GM19025 (cell line): ENCODE measurements around the gene IFIT2.
A peak's percentile ranks its signal among the peaks of the same experiment; 100 is the strongest.
"Not testable (repeated sequence)": the region's sequence is repeated elsewhere in the genome, so short reads cannot be mapped to it uniquely, and the experiment has no call there.

ENCODE experiments used
- ATAC-seq: cut with Tn5 transposase; IDR thresholded peaks from one replicate; pipeline ENCODE4 v1.9.1; 2021; ENCODE audit warnings: mild to moderate bottlenecking, low read depth, moderate library complexity; ENCODE audit not compliant: unreplicated experiment

The IFIT2 gene, protein sequence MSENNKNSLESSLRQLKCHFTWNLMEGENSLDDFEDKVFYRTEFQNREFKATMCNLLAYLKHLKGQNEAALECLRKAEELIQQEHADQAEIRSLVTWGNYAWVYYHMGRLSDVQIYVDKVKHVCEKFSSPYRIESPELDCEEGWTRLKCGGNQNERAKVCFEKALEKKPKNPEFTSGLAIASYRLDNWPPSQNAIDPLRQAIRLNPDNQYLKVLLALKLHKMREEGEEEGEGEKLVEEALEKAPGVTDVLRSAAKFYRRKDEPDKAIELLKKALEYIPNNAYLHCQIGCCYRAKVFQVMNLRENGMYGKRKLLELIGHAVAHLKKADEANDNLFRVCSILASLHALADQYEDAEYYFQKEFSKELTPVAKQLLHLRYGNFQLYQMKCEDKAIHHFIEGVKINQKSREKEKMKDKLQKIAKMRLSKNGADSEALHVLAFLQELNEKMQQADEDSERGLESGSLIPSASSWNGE

GRCh38 chr10:89301721-89302445 lies at the start of gene IFIT2:
Gene IFIT2 (plus strand): TSS chr10:89302046. CDS start chr10:89302124, 78 bp downstream.
- ATAC-seq, result peak; percentile 58

GRCh38 chr10:89252225-89252585 lies 49.6 kb upstream of the IFIT2 start:
- ATAC-seq, result no peak

GRCh38 chr10:89255091-89255579 lies 46.7 kb upstream of the IFIT2 start:
- not testable (repeated sequence) for ATAC-seq

- ATAC-seq, result no peak
These were observed 46.1 kb upstream of the IFIT2 start for GRCh38 chr10:89255793-89256192.

GRCh38 chr10:89256340-89256739 lies 45.5 kb upstream of the IFIT2 start:
- ATAC-seq, result no peak

GRCh38 chr10:89256962-89257361 lies 44.9 kb upstream of the IFIT2 start:
- no peak for ATAC-seq

GRCh38 chr10:89257581-89257980 lies 44.3 kb upstream of the IFIT2 start:
- no peak for ATAC-seq

DNA sequence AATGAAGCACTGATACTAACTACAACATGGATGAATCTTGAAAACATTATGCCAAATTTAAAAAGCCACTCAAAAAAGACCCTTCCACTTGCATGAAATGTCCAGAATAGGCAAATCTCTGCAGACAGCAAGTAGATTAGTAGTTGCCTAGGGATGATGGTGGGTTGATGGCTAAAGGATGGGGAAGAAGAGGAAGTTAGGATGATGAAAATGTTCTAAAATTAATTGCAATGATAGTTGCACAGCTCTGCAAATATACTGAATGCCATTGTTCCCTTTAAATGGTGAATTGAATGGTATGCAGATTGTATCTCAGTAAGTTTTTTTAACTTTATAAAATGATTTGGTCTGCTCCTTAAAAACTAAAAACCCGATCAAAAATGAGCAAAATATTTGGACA lies 43.0 kb upstream of the IFIT2 start:
- ATAC-seq, result no peak

GRCh38 chr10:89262086-89263051 lies 39.5 kb upstream of the IFIT2 start:
- no peak for ATAC-seq

DNA sequence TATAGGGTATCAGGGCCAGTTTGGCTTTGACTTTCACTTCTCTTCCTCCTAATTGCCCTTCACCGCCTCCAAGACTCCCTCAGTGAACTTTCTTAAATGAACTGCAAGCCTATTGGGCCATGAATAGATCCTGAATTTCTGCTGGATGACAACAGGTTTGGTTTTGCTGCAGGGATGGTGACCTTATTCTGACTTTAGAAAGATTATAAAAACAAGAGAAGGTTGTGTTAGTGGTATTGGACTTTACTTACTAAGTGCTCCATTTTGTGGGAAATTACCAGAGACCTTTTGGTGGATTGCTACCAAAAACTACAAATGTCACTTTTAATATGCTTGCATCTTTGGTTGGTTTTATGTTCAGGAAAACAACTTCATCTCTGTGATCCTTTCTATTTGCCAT lies 38.8 kb upstream of the IFIT2 start:
- no peak for ATAC-seq

- no peak for ATAC-seq
These were observed 38.3 kb upstream of the IFIT2 start for GRCh38 chr10:89263531-89263930.

GRCh38 chr10:89266721-89267453 lies 35.0 kb upstream of the IFIT2 start:
- no peak for ATAC-seq

DNA sequence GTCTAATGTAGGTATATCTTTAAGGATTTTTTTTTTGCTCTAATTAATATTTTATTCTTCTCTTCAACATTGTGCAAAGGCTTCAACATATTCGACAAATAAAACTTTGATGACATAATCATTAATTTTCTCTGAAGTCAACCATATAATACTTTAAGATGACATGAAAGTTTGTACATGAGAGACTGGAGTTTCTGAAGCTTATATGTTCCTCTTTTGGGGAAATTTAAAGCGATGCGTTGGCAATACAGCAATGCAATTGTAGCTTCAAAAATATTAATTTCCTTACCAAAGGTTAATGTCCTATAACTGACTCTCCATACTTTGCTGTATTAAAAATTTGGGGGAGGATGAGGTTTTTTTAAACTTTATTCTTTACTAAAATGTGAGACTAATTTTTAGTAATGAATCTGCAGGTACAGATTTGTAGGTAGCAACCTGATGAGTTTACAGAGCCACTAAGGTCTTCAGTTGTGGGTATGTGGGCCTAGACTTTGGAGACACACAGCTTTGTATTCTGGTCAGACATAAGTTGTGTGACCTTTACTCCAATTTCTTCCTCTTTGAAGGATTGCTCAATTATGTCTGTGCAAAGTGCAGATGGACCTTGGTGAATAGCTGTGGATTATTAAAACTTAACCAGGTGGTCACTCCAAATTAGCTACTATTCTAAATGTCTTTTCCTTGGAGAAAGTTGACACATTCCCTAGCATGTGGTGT lies 32.3 kb upstream of the IFIT2 start:
- no peak for ATAC-seq

GRCh38 chr10:89270153-89270483 lies 31.7 kb upstream of the IFIT2 start:
- no peak for ATAC-seq

- ATAC-seq, result no peak
These were observed 30.3 kb upstream of the IFIT2 start for GRCh38 chr10:89271532-89271931.

DNA sequence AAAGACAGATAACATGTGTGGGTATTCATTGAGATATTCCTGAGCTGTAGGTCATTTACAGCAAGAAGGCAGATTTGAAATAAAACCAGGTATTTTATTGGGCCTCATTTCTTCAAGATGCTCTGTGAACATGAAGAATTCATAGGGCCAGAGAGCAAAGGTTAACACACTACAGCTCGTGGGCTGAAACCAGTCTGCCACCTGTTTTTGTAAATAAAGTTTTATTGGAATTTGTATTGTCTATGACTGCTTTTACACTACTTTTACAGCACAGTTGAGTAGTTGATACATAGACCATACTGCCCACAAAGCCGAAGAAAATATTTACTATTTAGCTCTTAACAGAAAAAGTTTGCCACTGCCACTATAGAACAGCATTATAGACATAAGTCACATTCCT lies 28.2 kb upstream of the IFIT2 start:
- ATAC-seq, result no peak

- ATAC-seq, result no peak
These were observed 26.9 kb upstream of the IFIT2 start for GRCh38 chr10:89274928-89275327.

- no peak for ATAC-seq
These were observed 26.5 kb upstream of the IFIT2 start for GRCh38 chr10:89275383-89275782.

- no peak for ATAC-seq
These were observed 23.8 kb upstream of the IFIT2 start for GRCh38 chr10:89278034-89278535.
